Astrocyte of the spinal cord (primary cell): ENCODE results near the gene LRSAM1.

Experiments
- DNase-seq: peaks from one replicate; pipeline ENCODE4 v3.0.0; 2011; ENCODE audit warnings: low read depth, low spot score
- H3K4me3 ChIP-seq: 2 replicates; pipeline ENCODE4 v1.5.1; 2011; ENCODE audit warnings: low read depth, mild to moderate bottlenecking, low read length, moderate library complexity
- in situ Hi-C: cut with HindIII; loops from 2 replicates; pipeline ENCODE4 v1.10.0; 2017; ENCODE audit warnings: low sequenced_read_pairs
- TF ChIP-seq, protein P1 (sequence below): IDR thresholded peaks from 2 replicates; pipeline ENCODE4 v1.5.1; 2012; ENCODE audit warnings: low read depth, mild to moderate bottlenecking, low read length, inconsistent platforms

Gene LRSAM1

GRCh38 chr9:127530206-127530941, 79.1 kb downstream of the LRSAM1 start:
- in situ Hi-C loops, result no loop called here
- no peak overlapping the region for H3K4me3 ChIP-seq
- DNase-seq, result no peak
- TF ChIP-seq, protein P1, sequence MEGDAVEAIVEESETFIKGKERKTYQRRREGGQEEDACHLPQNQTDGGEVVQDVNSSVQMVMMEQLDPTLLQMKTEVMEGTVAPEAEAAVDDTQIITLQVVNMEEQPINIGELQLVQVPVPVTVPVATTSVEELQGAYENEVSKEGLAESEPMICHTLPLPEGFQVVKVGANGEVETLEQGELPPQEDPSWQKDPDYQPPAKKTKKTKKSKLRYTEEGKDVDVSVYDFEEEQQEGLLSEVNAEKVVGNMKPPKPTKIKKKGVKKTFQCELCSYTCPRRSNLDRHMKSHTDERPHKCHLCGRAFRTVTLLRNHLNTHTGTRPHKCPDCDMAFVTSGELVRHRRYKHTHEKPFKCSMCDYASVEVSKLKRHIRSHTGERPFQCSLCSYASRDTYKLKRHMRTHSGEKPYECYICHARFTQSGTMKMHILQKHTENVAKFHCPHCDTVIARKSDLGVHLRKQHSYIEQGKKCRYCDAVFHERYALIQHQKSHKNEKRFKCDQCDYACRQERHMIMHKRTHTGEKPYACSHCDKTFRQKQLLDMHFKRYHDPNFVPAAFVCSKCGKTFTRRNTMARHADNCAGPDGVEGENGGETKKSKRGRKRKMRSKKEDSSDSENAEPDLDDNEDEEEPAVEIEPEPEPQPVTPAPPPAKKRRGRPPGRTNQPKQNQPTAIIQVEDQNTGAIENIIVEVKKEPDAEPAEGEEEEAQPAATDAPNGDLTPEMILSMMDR, result no peak

- in situ Hi-C loops, result no loop called here
- H3K4me3 ChIP-seq, result no peak overlapping the region
- TF ChIP-seq, protein P1, result no peak
- DNase-seq, result no peak
Measured at GRCh38 chr9:127531676-127532075, 80.4 kb downstream of the LRSAM1 start.

DNA sequence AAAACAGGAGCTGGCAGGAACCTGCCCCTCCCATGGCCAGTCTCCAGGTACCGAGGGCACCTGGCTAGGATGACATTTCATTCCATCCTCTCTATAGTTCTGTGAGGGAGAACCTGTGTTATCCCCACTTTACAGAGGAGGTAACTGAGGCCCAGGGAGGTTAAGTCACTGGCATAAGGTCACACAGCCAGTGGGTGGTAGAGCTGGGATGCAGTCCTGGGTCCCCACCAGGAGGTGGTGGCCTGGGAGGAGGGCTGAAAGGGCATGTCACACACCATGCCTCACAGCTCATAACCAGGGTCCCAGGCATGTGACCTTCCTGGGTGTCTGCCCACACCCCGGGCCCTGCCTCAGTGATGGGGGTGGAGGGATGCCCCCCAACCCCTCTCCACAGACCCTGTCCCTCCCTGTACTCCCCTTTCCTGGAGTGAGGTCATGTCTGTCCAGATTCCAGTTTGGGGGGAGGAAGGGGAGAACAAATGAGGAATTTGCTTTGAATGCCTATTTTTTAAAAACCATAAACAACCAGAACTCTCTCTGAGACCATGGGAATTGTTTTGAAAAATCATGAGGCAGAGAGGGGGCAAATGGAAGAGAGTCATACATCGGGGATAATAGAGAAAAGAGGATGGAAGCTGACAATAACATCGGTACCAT, 83.1 kb downstream of the LRSAM1 start:
- H3K4me3 ChIP-seq, result no peak overlapping the region
- TF ChIP-seq, protein P1, result no peak
- in situ Hi-C loops, result no loop called here
- no peak for DNase-seq

DNA sequence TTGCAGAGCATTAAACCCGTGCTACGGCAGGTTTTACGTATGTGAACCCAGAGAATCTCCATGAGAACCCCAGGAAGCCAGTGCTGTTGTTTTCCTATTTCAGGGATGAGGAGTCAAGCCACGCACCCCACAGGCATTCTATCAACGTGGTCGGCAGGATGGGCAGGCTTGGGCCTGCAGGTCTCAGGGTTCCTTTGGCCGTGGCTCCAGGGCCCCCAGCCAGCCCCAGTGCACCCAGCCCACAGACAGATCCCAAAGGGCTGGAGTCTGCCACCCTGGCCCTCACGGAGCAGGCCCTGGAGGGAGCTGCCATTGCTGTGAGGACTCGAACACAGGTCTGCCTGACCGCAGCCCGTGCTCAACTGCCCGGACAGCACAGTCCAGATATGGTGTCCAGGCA, 83.6 kb downstream of the LRSAM1 start:
- DNase-seq, result no peak
- in situ Hi-C loops, result no loop called here
- TF ChIP-seq, protein P1, result no peak
- H3K4me3 ChIP-seq, result no peak overlapping the region

GRCh38 chr9:127535396-127535795, 84.1 kb downstream of the LRSAM1 start:
- in situ Hi-C loops, result no loop called here
- H3K4me3 ChIP-seq, result no peak overlapping the region
- TF ChIP-seq, protein P1, result no peak
- no peak for DNase-seq

DNA sequence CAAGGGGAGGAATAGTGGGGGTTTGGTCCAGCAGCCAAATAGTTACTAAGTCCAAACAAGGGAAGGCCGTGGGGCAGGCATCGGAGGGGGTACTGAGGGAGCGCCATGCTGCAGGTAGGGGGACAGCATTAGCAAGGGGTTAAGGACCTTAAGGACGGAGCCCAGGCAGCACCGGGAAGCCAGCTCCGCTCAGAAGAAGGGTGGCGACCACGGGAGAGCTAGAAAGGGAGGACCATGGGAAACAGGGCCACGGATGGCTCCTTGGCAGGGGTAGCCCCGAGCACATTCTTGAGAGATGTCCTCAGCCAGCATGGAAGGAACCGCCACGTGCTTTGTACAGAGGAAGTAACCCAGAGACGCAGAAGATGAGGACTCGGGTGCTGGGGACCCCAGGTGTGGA, 84.5 kb downstream of the LRSAM1 start:
- TF ChIP-seq, protein P1, result no peak
- no peak overlapping the region for H3K4me3 ChIP-seq
- DNase-seq, result no peak
- in situ Hi-C loops, result no loop called here
